GM12801 (cell line): ENCODE data around the gene GPC1.

Source experiments
- CTCF ChIP-seq: IDR thresholded peaks from one replicate; pipeline ENCODE4 v1.5.1; 2011; ENCODE audit warnings: control low read depth; ENCODE audit not compliant: insufficient read length; ENCODE audit errors: extremely low read depth

Gene GPC1

GRCh38 chr2:240404174-240404852 lies 31.1 kb upstream of the GPC1 start:
- TF ChIP-seq CTCF: no peak

- TF ChIP-seq CTCF: no peak
Observed at GRCh38 chr2:240405133-240405532, 30.3 kb upstream of the GPC1 start.

GRCh38 chr2:240405684-240406313 lies 29.7 kb upstream of the GPC1 start:
- TF ChIP-seq CTCF: no peak

GRCh38 chr2:240407090-240407489 lies 28.4 kb upstream of the GPC1 start:
- no peak for TF ChIP-seq CTCF

GRCh38 chr2:240410004-240410403 lies 25.5 kb upstream of the GPC1 start:
- no peak for TF ChIP-seq CTCF

GRCh38 chr2:240410808-240411207 lies 24.7 kb upstream of the GPC1 start:
- TF ChIP-seq CTCF: no peak

GRCh38 chr2:240411261-240412160 lies 24.0 kb upstream of the GPC1 start:
- TF ChIP-seq CTCF: no peak
